ENCODE data around the gene COG1.
A peak's percentile ranks its signal among the peaks of the same experiment; 100 is the strongest.

The COG1 gene

GRCh38 chr17:73240561-73240960, 47.7 kb downstream of the COG1 start:
- ChIA-PET POLR2A (no interaction called here), CTCF (interaction anchor here (1.1 kb wide), 1 partner anchor 681 kb away, joined by 3 read pairs; no protein-coding TSS in a partner anchor)
- TF ChIP-seq CTCF (IDR thresholded peaks at IDR 0.05; ENCODE audit: control extremely low read depth, extremely low read depth, low read depth, missing control alignments): no peak
- DNase-seq (ENCODE audit: extremely low spot score): no peak

- TF ChIP-seq CTCF (IDR thresholded peaks at IDR 0.05; ENCODE audit: control extremely low read depth, extremely low read depth, low read depth, missing control alignments): peak; percentile 31
- DNase-seq (ENCODE audit: extremely low spot score): no peak
- ChIA-PET CTCF (interaction anchor here (0.6 to 2.7 kb wide), 8 partner anchors 8 to 688 kb away, joined by 3 to 10 read pairs (median 4); no protein-coding TSS in a partner anchor), POLR2A (no interaction called here)
Measured at GRCh38 chr17:73247726-73248125, 54.9 kb downstream of the COG1 start.

GRCh38 chr17:73248532-73248931, 55.7 kb downstream of the COG1 start:
- ChIA-PET POLR2A (no interaction called here), CTCF (interaction anchor here (1.2 to 3.2 kb wide), 11 partner anchors 8 to 689 kb away, joined by 3 to 20 read pairs (median 4); no protein-coding TSS in a partner anchor)
- no peak for DNase-seq (ENCODE audit: extremely low spot score)
- TF ChIP-seq CTCF (IDR thresholded peaks at IDR 0.05; ENCODE audit: control extremely low read depth, extremely low read depth, low read depth, missing control alignments): no peak

- ChIA-PET POLR2A (no interaction called here), CTCF (interaction anchor here (1.3 to 3.2 kb wide), 4 partner anchors 18 to 525 kb away, joined by 3 to 20 read pairs (median 7); a partner anchor contains a TSS)
- DNase-seq (ENCODE audit: extremely low spot score): no peak
- TF ChIP-seq CTCF (IDR thresholded peaks at IDR 0.05; ENCODE audit: control extremely low read depth, extremely low read depth, low read depth, missing control alignments): no peak
Measured at GRCh38 chr17:73249700-73250099, 56.8 kb downstream of the COG1 start.

GRCh38 chr17:73250851-73251640, 58.2 kb downstream of the COG1 start:
- ChIA-PET CTCF (interaction anchor here (1.0 to 3.2 kb wide), 5 partner anchors 15 to 524 kb away, joined by 3 to 20 read pairs (median 3); a partner anchor contains a TSS), POLR2A (no interaction called here)
- DNase-seq (ENCODE audit: extremely low spot score): no peak
- TF ChIP-seq CTCF (IDR thresholded peaks at IDR 0.05; ENCODE audit: control extremely low read depth, extremely low read depth, low read depth, missing control alignments): no peak

GRCh38 chr17:73251871-73252270, 59.0 kb downstream of the COG1 start:
- TF ChIP-seq CTCF (IDR thresholded peaks at IDR 0.05; ENCODE audit: control extremely low read depth, extremely low read depth, low read depth, missing control alignments): no peak
- POLR2A ChIA-PET: no interaction called here
- CTCF ChIA-PET: interaction anchor here (1.0 to 3.2 kb wide), 3 partner anchors 17 to 118 kb away, joined by 3 to 20 read pairs (median 3); no protein-coding TSS in a partner anchor
- DNase-seq (ENCODE audit: extremely low spot score): no peak
